Renal cortical epithelial cell (primary cell): ENCODE measurements around the gene SNRPE. TPM values are rescaled to one million over a fixed set of nuclear protein-coding genes. Genes with fewer than 3 reads are reported as not detected.

ENCODE experiments used
- DNase-seq: peaks from one replicate; pipeline ENCODE4 v3.0.0-alpha.2; 2011; ENCODE audit warnings: low read depth
- total RNA-seq: library from RNA; depleted of rRNA; stranded (reverse); fragments of >200 nt; gene quantifications from 2 replicates; pipeline ENCODE4 v1.2.3, GENCODE V29; 2014

SNRPE gene
- total RNA-seq, 1 donor from 2014 or later: 68.8 TPM

GRCh38 chr1:203878422-203878821 lies 17.0 kb downstream of the SNRPE start:
- no peak for DNase-seq

GRCh38 chr1:203880606-203881005 lies 19.2 kb downstream of the SNRPE start:
- no peak for DNase-seq

- peak; percentile 73 for DNase-seq
Observed at GRCh38 chr1:203888807-203889251, 27.4 kb downstream of the SNRPE start.

GRCh38 chr1:203891950-203892349 lies 30.6 kb downstream of the SNRPE start:
- DNase-seq: no peak

- no peak for DNase-seq
Observed at GRCh38 chr1:203898458-203899352, 37.3 kb downstream of the SNRPE start.

- DNase-seq: no peak
Observed at GRCh38 chr1:203899353-203899716, 37.9 kb downstream of the SNRPE start.

- no peak for DNase-seq
Observed at GRCh38 chr1:203899869-203900714, 38.7 kb downstream of the SNRPE start.

GRCh38 chr1:203901581-203901980 lies 40.2 kb downstream of the SNRPE start:
- DNase-seq: no peak

- no peak for DNase-seq
Observed at GRCh38 chr1:203905275-203905674, 43.9 kb downstream of the SNRPE start.

GRCh38 chr1:203906932-203907331 lies 45.5 kb downstream of the SNRPE start:
- peak; percentile 95 for DNase-seq

GRCh38 chr1:203907901-203908300 lies 46.5 kb downstream of the SNRPE start:
- no peak for DNase-seq

GRCh38 chr1:203911806-203912205 lies 50.4 kb downstream of the SNRPE start:
- no peak for DNase-seq

GRCh38 chr1:203913073-203913521 lies 51.7 kb downstream of the SNRPE start:
- no peak for DNase-seq

- no peak for DNase-seq
Observed at GRCh38 chr1:203914292-203914691, 52.9 kb downstream of the SNRPE start.

GRCh38 chr1:203915811-203916210 lies 54.4 kb downstream of the SNRPE start:
- no peak for DNase-seq

GRCh38 chr1:203916756-203917155 lies 55.4 kb downstream of the SNRPE start:
- no peak for DNase-seq

Other genes with a start within 250 kb of the SNRPE start
- gene ATP2B4, start 234.8 kb upstream of the SNRPE start, total RNA-seq: 59.4 and 131 TPM in 2 replicates
- gene LAX1, start 96.4 kb upstream of the SNRPE start, total RNA-seq: 0.15 and 0.69 TPM in 2 replicates
- gene ZBED6, start 66.0 kb upstream of the SNRPE start, total RNA-seq: 4.3 and 10.6 TPM in 2 replicates
- gene ZC3H11A, start 66.0 kb upstream of the SNRPE start, total RNA-seq: 71.2 and 137 TPM in 2 replicates
- 3.3 and 11.5 TPM in 2 replicates for gene SOX13, start 211.5 kb downstream of the SNRPE start, total RNA-seq